ENCODE measurements around the gene DNAH14.
"Not testable (repeated sequence)": the region's sequence is repeated elsewhere in the genome, so short reads cannot be mapped to it uniquely, and the experiment has no call there.

The DNAH14 gene

GRCh38 chr1:225155555-225155954 is 226.1 kb downstream of the DNAH14 start:
- DNase-seq (ENCODE audit: low read depth) = no peak

DNA sequence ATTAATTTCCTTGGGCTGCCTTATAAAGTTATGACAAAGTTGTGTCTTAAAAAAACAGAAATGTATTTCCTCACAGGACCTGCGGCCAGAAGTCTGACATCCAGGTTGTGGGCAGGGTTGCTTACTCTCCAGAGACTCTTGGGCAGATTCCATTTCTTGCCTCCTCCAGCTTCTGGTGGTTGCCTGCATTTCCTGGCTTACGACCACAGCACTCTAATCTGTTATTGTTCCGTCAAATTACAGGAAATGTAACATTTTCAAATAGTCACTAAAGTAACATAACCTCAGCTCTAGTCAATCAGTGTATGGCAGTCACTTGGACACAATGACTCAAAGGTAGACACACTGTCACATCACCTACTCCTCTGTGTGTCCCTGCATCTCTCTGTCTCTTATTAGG is 226.8 kb downstream of the DNAH14 start:
- no peak for DNase-seq (ENCODE audit: low read depth)

GRCh38 chr1:225158291-225158690 is 228.8 kb downstream of the DNAH14 start:
- no peak for DNase-seq (ENCODE audit: low read depth)

GRCh38 chr1:225159793-225160192 is 230.3 kb downstream of the DNAH14 start:
- no peak for DNase-seq (ENCODE audit: low read depth)

GRCh38 chr1:225177409-225177808 is 247.9 kb downstream of the DNAH14 start:
- not testable (repeated sequence) for DNase-seq (ENCODE audit: low read depth)

- DNase-seq (ENCODE audit: low read depth) = no peak
Measured at GRCh38 chr1:225179686-225180085, 250.2 kb downstream of the DNAH14 start.

GRCh38 chr1:225182716-225183115 is 253.2 kb downstream of the DNAH14 start:
- no peak for DNase-seq (ENCODE audit: low read depth)

- DNase-seq (ENCODE audit: low read depth) = no peak
Measured at GRCh38 chr1:225191199-225191753, 261.8 kb downstream of the DNAH14 start.

DNA sequence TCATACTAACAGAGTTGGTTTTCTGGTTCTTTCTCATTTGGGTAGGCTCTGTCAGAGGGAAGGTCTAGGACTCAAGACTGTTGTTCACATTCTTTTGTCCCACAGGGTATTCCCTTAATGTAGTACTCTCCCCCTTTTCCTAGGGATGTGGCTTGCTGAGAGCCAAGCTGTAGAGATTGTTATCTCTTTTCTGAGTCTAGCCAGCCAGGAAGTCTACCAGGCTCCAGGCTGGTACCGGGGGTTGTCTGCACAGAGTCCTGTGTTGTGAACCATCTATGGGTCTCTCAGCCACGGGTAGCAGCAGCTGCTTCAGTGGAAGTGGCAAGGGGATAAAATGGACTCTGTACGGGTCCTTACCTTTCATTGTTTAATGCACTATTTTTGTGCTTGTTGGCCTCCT is 272.0 kb downstream of the DNAH14 start:
- DNase-seq (ENCODE audit: low read depth) = no peak

DNA sequence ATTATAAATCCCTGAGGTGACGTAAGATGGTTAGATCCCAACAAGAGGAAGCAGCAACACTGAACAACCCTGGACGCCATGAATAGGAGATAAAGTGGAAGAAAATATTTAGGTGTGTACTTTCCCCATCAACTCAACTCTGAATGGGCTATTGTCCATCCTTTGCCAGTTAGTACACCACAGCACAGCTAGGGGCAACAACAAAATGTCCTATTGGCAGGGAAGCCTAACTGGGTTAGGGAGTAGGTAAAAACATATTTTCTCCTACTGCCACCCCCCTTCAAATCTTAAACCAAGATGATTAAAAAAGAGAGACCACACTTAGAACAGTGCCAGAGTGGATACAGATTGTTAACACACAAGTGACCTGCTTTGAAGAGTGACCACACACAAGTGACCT is 278.3 kb downstream of the DNAH14 start:
- DNase-seq (ENCODE audit: low read depth) = no peak

DNA sequence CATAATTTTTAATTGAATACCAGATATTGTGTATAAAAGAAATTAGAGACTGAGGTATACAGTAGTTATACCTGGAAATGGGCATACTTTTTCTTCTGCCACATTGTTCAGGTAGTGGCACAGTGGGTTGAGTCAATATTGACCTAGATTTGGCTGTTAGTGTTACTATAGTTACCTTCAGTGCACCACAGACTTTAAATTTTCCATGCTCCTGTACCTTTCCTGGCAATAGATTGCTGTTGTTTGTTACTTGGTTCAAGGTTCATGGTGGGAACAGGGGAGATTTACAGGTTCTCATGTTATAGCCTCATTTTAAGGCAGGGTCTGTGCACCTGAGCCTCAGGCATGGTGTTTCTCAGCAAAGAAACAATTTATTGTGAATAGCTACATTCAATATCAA is 279.7 kb downstream of the DNAH14 start:
- no peak for DNase-seq (ENCODE audit: low read depth)

DNA sequence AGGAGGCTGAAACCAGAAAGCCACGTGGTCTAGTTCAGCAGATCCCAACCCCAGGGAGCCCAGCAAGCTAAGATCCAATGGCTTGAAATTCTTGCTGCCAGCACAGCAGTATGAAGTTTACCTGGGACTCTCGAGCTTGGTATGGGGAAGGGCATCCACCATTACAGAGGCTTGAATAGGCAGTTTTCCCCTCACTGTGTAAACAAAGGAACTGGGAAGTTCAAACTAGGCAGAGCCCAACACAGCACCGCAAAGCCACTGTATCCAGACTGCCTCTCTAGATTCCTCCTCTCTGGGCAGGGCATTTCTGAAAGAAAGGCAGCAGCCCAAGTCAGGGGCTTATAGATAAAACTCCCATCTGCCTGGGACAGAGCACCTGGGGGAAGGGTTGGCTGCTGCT is 280.7 kb downstream of the DNAH14 start:
- DNase-seq (ENCODE audit: low read depth) = not testable (repeated sequence)

- not testable (repeated sequence) for DNase-seq (ENCODE audit: low read depth)
Measured at GRCh38 chr1:225211694-225212442, 282.4 kb downstream of the DNAH14 start.

DNA sequence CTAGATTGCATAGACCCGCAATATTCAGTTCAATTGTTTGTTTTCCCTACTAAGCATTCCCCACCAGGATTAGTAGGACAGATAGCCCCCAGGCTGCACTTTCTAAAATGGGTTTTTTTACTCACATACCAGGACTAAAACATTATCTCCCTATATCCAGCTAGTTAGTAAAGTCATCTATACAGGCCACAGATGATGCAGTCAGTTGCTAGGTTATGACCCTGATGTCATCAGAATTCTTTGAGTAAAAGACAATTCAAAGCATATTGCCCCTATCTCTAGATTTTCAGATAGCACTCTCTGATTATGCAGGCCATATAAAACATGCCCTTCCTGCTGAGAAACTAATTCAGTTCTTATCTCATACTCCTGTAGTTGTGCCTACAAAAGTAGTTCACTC is 294.8 kb downstream of the DNAH14 start:
- no peak for DNase-seq (ENCODE audit: low read depth)

- no peak for DNase-seq (ENCODE audit: low read depth)
Measured at GRCh38 chr1:225225681-225226080, 296.2 kb downstream of the DNAH14 start.

GRCh38 chr1:225228871-225229303 is 299.4 kb downstream of the DNAH14 start:
- no peak for DNase-seq (ENCODE audit: low read depth)

DNA sequence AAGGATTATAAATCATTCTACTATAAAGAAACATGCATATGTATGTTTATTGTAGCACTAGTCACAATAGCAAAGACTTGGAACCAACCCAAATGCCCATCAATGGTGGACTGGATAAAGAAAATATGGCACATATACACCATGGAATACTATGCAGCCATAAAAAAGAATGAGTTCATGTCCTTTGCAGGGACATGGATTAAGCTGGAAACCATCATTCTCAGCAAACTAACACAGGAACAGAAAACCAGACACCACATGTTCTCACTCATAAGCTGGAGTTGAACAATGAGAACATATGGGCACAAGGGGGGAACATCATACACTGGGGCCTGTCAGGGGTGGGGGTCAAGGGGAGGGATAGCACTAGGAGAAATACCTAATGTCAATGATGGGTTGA is 300.0 kb downstream of the DNAH14 start:
- DNase-seq (ENCODE audit: low read depth) = not testable (repeated sequence)

DNA sequence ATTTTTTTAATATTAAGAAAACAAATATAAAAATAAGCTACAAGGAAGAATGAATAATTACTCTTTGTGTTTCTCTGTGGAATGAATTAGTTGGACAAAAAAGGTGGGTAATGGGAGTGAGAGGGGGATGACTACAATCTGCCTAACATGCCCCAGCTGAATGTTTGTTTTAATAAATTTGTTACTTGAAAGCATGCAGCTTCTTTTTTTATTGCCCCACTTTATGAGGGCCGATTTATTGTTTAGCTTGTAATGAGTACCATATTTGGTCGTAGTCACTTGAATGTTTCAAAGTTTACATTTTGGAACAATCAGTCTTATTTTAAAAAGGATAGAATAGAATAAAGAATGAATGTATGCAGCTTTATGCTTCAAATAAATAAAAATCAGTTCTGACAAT is 301.0 kb downstream of the DNAH14 start:
- DNase-seq (ENCODE audit: low read depth) = no peak

- not testable (repeated sequence) for DNase-seq (ENCODE audit: low read depth)
Measured at GRCh38 chr1:225232930-225233329, 303.5 kb downstream of the DNAH14 start.

DNA sequence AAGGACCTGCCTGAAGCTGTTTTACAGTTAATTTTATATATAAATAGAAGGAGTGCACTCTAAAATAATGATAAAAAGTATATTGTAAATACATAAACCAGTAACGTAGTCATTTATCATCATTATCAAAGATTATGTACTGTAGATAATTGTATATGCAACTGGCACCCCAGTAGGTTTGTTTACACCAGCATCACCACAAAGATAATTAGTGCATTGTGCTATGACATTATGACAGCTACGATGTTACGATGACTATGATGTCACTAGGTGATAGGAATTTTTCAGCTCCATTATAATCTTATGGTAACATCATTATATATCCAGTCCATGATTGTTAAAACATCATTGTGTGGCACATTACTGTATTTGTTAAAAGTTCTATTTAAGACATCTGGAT is 313.1 kb downstream of the DNAH14 start:
- DNase-seq (ENCODE audit: low read depth) = no peak

- DNase-seq (ENCODE audit: low read depth) = no peak
Measured at GRCh38 chr1:225250432-225250831, 321.0 kb downstream of the DNAH14 start.

DNA sequence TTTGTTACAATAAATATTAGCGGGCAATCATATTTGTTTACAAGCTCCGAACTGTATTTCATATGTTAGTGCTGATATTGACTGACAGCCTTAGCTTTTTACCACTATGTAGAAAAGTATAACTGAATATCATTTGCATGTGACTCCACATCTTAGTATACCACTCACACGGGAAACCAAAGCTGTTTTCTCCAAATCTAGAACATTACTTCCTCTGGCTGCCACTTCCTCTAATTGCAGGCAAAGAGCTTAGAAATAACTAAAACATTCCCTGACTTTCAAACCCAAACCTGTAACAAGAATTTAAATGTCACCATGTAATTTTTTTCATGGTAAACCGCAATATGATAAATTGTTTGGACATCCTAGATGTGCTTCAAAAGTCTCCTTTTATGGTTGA is 323.7 kb downstream of the DNAH14 start:
- no peak for DNase-seq (ENCODE audit: low read depth)

GRCh38 chr1:225253784-225254183 is 324.3 kb downstream of the DNAH14 start:
- DNase-seq (ENCODE audit: low read depth) = no peak

DNA sequence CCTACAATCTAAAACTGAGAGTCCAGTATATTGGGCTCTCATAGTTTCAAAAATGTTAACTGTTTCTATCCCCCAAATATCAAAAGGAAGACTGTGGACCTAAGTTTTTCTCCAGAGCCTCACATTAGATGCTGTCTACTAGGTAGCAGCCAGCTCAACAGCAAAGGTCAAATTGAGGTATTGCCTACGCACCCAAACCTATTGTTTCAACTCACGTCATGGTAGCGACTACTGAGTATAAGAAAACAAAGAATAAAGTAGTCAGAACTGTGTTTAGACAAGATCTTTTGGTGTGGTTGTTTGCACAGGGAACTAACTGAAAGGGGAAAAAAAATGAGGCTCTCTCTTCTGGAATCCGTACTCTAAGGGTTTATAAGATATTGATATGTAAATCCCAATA is 325.2 kb downstream of the DNAH14 start:
- no peak for DNase-seq (ENCODE audit: low read depth)
